Activated CD4-positive, CD25-positive, alpha-beta regulatory T cell treated with anti-CD3 and anti-CD28 coated beads, Interleukin-2, amount 50 U/mL, for 16 hours (primary cell): ENCODE data around the gene MPV17L2.
A peak's percentile ranks its signal among the peaks of the same experiment; 100 is the strongest.

Experiments used
- DNase-seq: peaks from one replicate; pipeline ENCODE4 v3.0.0-alpha.2; 2020; ENCODE audit warnings: low read depth, low spot score

Gene MPV17L2

GRCh38 chr19:18160971-18161635 is 31.9 kb upstream of the MPV17L2 start:
- DNase-seq, result peak; percentile 71

- DNase-seq, result no peak
Observed at GRCh38 chr19:18161636-18162002, 31.4 kb upstream of the MPV17L2 start.

- no peak for DNase-seq
Observed at GRCh38 chr19:18164072-18164471, 28.9 kb upstream of the MPV17L2 start.

- no peak for DNase-seq
Observed at GRCh38 chr19:18165794-18166544, 27.0 kb upstream of the MPV17L2 start.

GRCh38 chr19:18167011-18167410 is 26.0 kb upstream of the MPV17L2 start:
- DNase-seq, result no peak

GRCh38 chr19:18167975-18168645 is 24.9 kb upstream of the MPV17L2 start:
- no peak for DNase-seq

GRCh38 chr19:18168673-18169381 is 24.2 kb upstream of the MPV17L2 start:
- no peak for DNase-seq

GRCh38 chr19:18170714-18171255 is 22.2 kb upstream of the MPV17L2 start:
- no peak for DNase-seq

GRCh38 chr19:18171605-18172327 is 21.3 kb upstream of the MPV17L2 start:
- no peak for DNase-seq

- DNase-seq, result no peak
Observed at GRCh38 chr19:18172331-18173053, 20.5 kb upstream of the MPV17L2 start.

- DNase-seq, result no peak
Observed at GRCh38 chr19:18173054-18173571, 19.9 kb upstream of the MPV17L2 start.

- no peak for DNase-seq
Observed at GRCh38 chr19:18173572-18174288, 19.3 kb upstream of the MPV17L2 start, which contains the start of gene IFI30. TSS of gene IFI30 (plus strand) at chr19:18173813. CDS start at chr19:18173842, 29 bp downstream.

GRCh38 chr19:18174983-18175382 is 18.0 kb upstream of the MPV17L2 start:
- no peak for DNase-seq

- DNase-seq, result no peak
Observed at GRCh38 chr19:18176367-18177310, 16.4 kb upstream of the MPV17L2 start.

GRCh38 chr19:18179957-18180356 is 13.1 kb upstream of the MPV17L2 start:
- DNase-seq, result no peak

- no peak for DNase-seq
Observed at GRCh38 chr19:18183529-18183928, 9.5 kb upstream of the MPV17L2 start.

GRCh38 chr19:18185538-18185937 is 7.5 kb upstream of the MPV17L2 start:
- no peak for DNase-seq

GRCh38 chr19:18190278-18190677 is 2.7 kb upstream of the MPV17L2 start:
- DNase-seq, result no peak
